ENCODE data around the gene DEGS1. TPM values are rescaled to one million over a fixed set of nuclear protein-coding genes. Genes with fewer than 3 reads are reported as not detected.

Gene DEGS1
- 88.7 and 97.4 TPM in 2 replicates for total RNA-seq
- 107 and 109 TPM in 2 replicates for polyA plus RNA-seq

- Histone ChIP-seq H3K79me2 (peaks cover 44% of the 10 kb centered on the region), H2AFZ (peak within 1 kb of the TSS; percentile 73), H3K36me3 (replicated peaks; ENCODE audit: insufficient read depth, low read depth) (no peaks in the 10 kb centered on the region), H3K27me3 (no peaks in the 10 kb centered on the region), H4K20me1 (ENCODE audit: insufficient read depth, poor library complexity, severe bottlenecking) (no peaks in the 10 kb centered on the region), H3K9me3 (ENCODE audit: low read depth) (no peaks in the 10 kb centered on the region), H3K27ac (peak within 1 kb of the TSS; percentile 98), H3K4me3 (peak within 1 kb of the TSS; percentile 99), H3K4me2 (peak within 1 kb of the TSS; percentile 86), H3K4me1 (ENCODE audit: insufficient read depth) (no peaks in the 10 kb centered on the region), H3K9me2 (replicated peaks; ENCODE audit: insufficient read depth) (no peaks in the 10 kb centered on the region)
- TF ChIP-seq EZH2 (IDR thresholded peaks at IDR 0.05; ENCODE audit: borderline replicate concordance): no peak
- TF ChIP-seq EZH2phosphoT487 (IDR thresholded peaks at IDR 0.05; ENCODE audit: low read depth, severe bottlenecking, unreplicated experiment): no peak
- no peak for TF ChIP-seq CTCF (IDR thresholded peaks at IDR 0.05; ENCODE audit: poor library complexity)
- DNase-seq (ENCODE audit: low spot score): peak; percentile 92
- under 1% methylated on average over 67 of the region's 94 CpGs for WGBS (ENCODE audit: low lambda C conversion rate, missing lambda C conversion rate)
These were observed at the start of gene DEGS1 for GRCh38 chr1:224182866-224183590. Gene DEGS1, plus strand, starts transcription at chr1:224183240. Its CDS starts 97 bp downstream, at chr1:224183337.

- H3K27ac ChIP-seq: no peak overlapping the region
- 85% methylated on average over 5 of the region's 5 CpGs for WGBS (ENCODE audit: low lambda C conversion rate, missing lambda C conversion rate)
- H3K27me3 ChIP-seq: no peaks in the 10 kb centered on the region
- H3K9me3 ChIP-seq (ENCODE audit: low read depth): no peaks in the 10 kb centered on the region
- H3K79me2 ChIP-seq: peaks cover 19% of the 10 kb centered on the region
- no peak overlapping the region for H3K4me2 ChIP-seq
- H3K36me3 ChIP-seq (replicated peaks; ENCODE audit: insufficient read depth, low read depth): peaks cover 4% of the 10 kb centered on the region
- TF ChIP-seq EZH2 (IDR thresholded peaks at IDR 0.05; ENCODE audit: borderline replicate concordance) (no peak), CTCF (IDR thresholded peaks at IDR 0.05; ENCODE audit: poor library complexity) (no peak), EZH2phosphoT487 (IDR thresholded peaks at IDR 0.05; ENCODE audit: low read depth, severe bottlenecking, unreplicated experiment) (no peak)
- DNase-seq (ENCODE audit: low spot score): no peak
- no peaks in the 10 kb centered on the region for H3K9me2 ChIP-seq (replicated peaks; ENCODE audit: insufficient read depth)
- no peaks in the 10 kb centered on the region for H3K4me1 ChIP-seq (ENCODE audit: insufficient read depth)
- H4K20me1 ChIP-seq (ENCODE audit: insufficient read depth, poor library complexity, severe bottlenecking): no peaks in the 10 kb centered on the region
- no peak overlapping the region for H2AFZ ChIP-seq
- H3K4me3 ChIP-seq: no peak overlapping the region
These were observed 49.2 kb upstream of the DEGS1 start for GRCh38 chr1:224133741-224134299.

GRCh38 chr1:224137518-224137917 is 45.5 kb upstream of the DEGS1 start:
- peaks cover 4% of the 10 kb centered on the region for H3K36me3 ChIP-seq (replicated peaks; ENCODE audit: insufficient read depth, low read depth)
- no peak for TF ChIP-seq EZH2 (IDR thresholded peaks at IDR 0.05; ENCODE audit: borderline replicate concordance)
- no peak for TF ChIP-seq CTCF (IDR thresholded peaks at IDR 0.05; ENCODE audit: poor library complexity)
- no peak for TF ChIP-seq EZH2phosphoT487 (IDR thresholded peaks at IDR 0.05; ENCODE audit: low read depth, severe bottlenecking, unreplicated experiment)
- no peak overlapping the region for H3K27ac ChIP-seq

More at GRCh38 chr1:224137518-224137917, 45.5 kb upstream of the DEGS1 start:
- Histone ChIP-seq H3K27me3 (no peaks in the 10 kb centered on the region), H3K9me2 (replicated peaks; ENCODE audit: insufficient read depth) (no peaks in the 10 kb centered on the region), H3K4me3 (no peak overlapping the region), H4K20me1 (ENCODE audit: insufficient read depth, poor library complexity, severe bottlenecking) (no peaks in the 10 kb centered on the region), H2AFZ (no peak overlapping the region), H3K79me2 (peaks cover 4% of the 10 kb centered on the region), H3K4me2 (no peak overlapping the region), H3K4me1 (ENCODE audit: insufficient read depth) (no peaks in the 10 kb centered on the region), H3K9me3 (ENCODE audit: low read depth) (no peaks in the 10 kb centered on the region)
- no peak for DNase-seq (ENCODE audit: low spot score)

All from hepatocyte (in vitro differentiated cells).